Liver (tissue), 9 donors: ENCODE measurements around the gene INHBC. TPM values are rescaled to one million over a fixed set of nuclear protein-coding genes. Genes with fewer than 3 reads are reported as not detected.

ENCODE experiments used
- DNase-seq: peaks from one replicate; pipeline ENCODE4 v3.0.0-alpha.2; 2017; ENCODE audit warnings: low spot score
- H3K27ac ChIP-seq, 2 donors: one replicate each; pipeline ENCODE4 v1.7.0; 2013; ENCODE audit warnings: inconsistent platforms in 2 of 2, low read length in 2 of 2, control low read depth in 1 of 2, low read depth in 1 of 2, mild to moderate bottlenecking in 1 of 2
- H3K27me3 ChIP-seq, 4 donors: one replicate each; pipeline versions ENCODE4 v1.6.1 to v1.7.0; 2013; ENCODE audit warnings: low read length in 3 of 4, inconsistent platforms in 1 of 4, mild to moderate bottlenecking in 1 of 4, moderate library complexity in 1 of 4; ENCODE audit not compliant: control insufficient read depth in 4 of 4, insufficient read depth in 4 of 4
- H3K36me3 ChIP-seq, 4 donors: one replicate each; pipeline versions ENCODE4 v1.6.1 to v1.7.0; 2013; ENCODE audit warnings: low read length in 3 of 4, mild to moderate bottlenecking in 3 of 4, low read depth in 1 of 4, moderate library complexity in 1 of 4; ENCODE audit not compliant: control insufficient read depth in 4 of 4, insufficient read depth in 3 of 4
- H3K4me1 ChIP-seq, 4 donors: one replicate each; pipeline versions ENCODE4 v1.6.1 to v1.7.0; 2013; ENCODE audit warnings: low read length in 3 of 4, mild to moderate bottlenecking in 3 of 4, moderate library complexity in 1 of 4; ENCODE audit not compliant: control insufficient read depth in 4 of 4, insufficient read depth in 4 of 4
- H3K4me3 ChIP-seq, 3 donors: one replicate each; pipeline versions ENCODE4 v1.6.1 to v1.7.0; 2013; ENCODE audit warnings: low read length in 3 of 3, control low read depth in 1 of 3, low read depth in 1 of 3, mild to moderate bottlenecking in 1 of 3
- H3K9ac ChIP-seq, 2 donors: one replicate each; pipeline ENCODE4 v1.7.0; 2013; ENCODE audit warnings: low read length in 2 of 2, mild to moderate bottlenecking in 2 of 2, moderate library complexity in 2 of 2, control low read depth in 1 of 2, low read depth in 1 of 2
- H3K9me3 ChIP-seq, 4 donors: one replicate each; pipeline versions ENCODE4 v1.6.1 to v1.7.0; 2013; ENCODE audit warnings: low read length in 3 of 4; ENCODE audit not compliant: control insufficient read depth in 4 of 4
- ATF3 ChIP-seq: IDR thresholded peaks from 2 replicates; pipeline ENCODE4 v1.6.1; 2016; ENCODE audit warnings: antibody characterized with exemption
- CTCF ChIP-seq: fragments of 150-350 bp; IDR thresholded peaks from 2 replicates; pipeline ENCODE4 v1.5.1; 2017; ENCODE audit warnings: improper control_type of control experiment, low read depth, low read length; ENCODE audit not compliant: missing input control
- EGR1 ChIP-seq, 2 donors: IDR thresholded peaks; 2 replicates each; pipeline ENCODE4 v1.6.1; 2016 to 2018; ENCODE audit warnings: antibody characterized with exemption in 2 of 2, low read depth in 2 of 2
- FOXA1 ChIP-seq: IDR thresholded peaks from 2 replicates; pipeline ENCODE4 v1.6.1; 2016; ENCODE audit warnings: antibody characterized with exemption
- FOXA2 ChIP-seq: IDR thresholded peaks from 2 replicates; pipeline ENCODE4 v1.6.1; 2016; ENCODE audit warnings: antibody characterized with exemption
- GABPA ChIP-seq, 2 donors: IDR thresholded peaks in 1 of 2; conservative IDR thresholded peaks in 1 of 2; 2 replicates each; pipeline ENCODE4 v1.6.1; 2016; ENCODE audit warnings: antibody characterized with exemption in 2 of 2, mild to moderate bottlenecking in 1 of 2, moderate library complexity in 1 of 2
- HNF4A ChIP-seq, 2 donors: conservative IDR thresholded peaks; 2 replicates each; pipeline ENCODE4 v1.6.1; 2016; ENCODE audit warnings: antibody characterized with exemption in 2 of 2, mild to moderate bottlenecking in 2 of 2
- HNF4G ChIP-seq: IDR thresholded peaks from 2 replicates; pipeline ENCODE4 v1.6.1; 2016; ENCODE audit warnings: antibody characterized with exemption
- JUND ChIP-seq, 2 donors: IDR thresholded peaks; 2 replicates each; pipeline ENCODE4 v1.6.1; 2016; ENCODE audit warnings: antibody characterized with exemption in 2 of 2
- MAX ChIP-seq: IDR thresholded peaks from 2 replicates; pipeline ENCODE4 v1.6.1; 2016; ENCODE audit warnings: antibody characterized with exemption
- NR2F2 ChIP-seq: IDR thresholded peaks from 2 replicates; pipeline ENCODE4 v1.6.1; 2016; ENCODE audit warnings: antibody characterized with exemption
- RAD21 ChIP-seq, 2 donors: IDR thresholded peaks; 2 replicates each; pipeline ENCODE4 v1.6.1; 2016; ENCODE audit warnings: antibody characterized with exemption in 2 of 2, mild to moderate bottlenecking in 2 of 2
- REST ChIP-seq: IDR thresholded peaks from 2 replicates; pipeline ENCODE4 v1.6.1; 2016; ENCODE audit warnings: antibody characterized with exemption, mild to moderate bottlenecking
- RXRA ChIP-seq, 2 donors: IDR thresholded peaks; 2 replicates each; pipeline ENCODE4 v1.6.1; 2017 to 2018; ENCODE audit warnings: antibody characterized with exemption in 2 of 2, mild to moderate bottlenecking in 1 of 2
- SP1 ChIP-seq: IDR thresholded peaks from 2 replicates; pipeline ENCODE4 v1.6.1; 2018; ENCODE audit warnings: antibody characterized with exemption, mild to moderate bottlenecking
- TAF1 ChIP-seq: conservative IDR thresholded peaks from 2 replicates; pipeline ENCODE4 v1.6.1; 2016; ENCODE audit warnings: antibody characterized with exemption, mild to moderate bottlenecking
- YY1 ChIP-seq: IDR thresholded peaks from 2 replicates; pipeline ENCODE4 v1.6.1; 2016; ENCODE audit warnings: antibody characterized with exemption, mild to moderate bottlenecking
- ZBTB33 ChIP-seq: IDR thresholded peaks from 2 replicates; pipeline ENCODE4 v1.6.1; 2016; ENCODE audit warnings: antibody characterized with exemption
- WGBS: extraction: QIAGEN DNeasy Blood & Tissue Kit; methylation state at CpG from one replicate; pipeline ENCODE4 v1.1.7; 2013; 5-methylcytosine and 5-hydroxymethylcytosine counted together
- polyA plus RNA-seq, 2 donors: library from polyadenylated mRNA; stranded (reverse) in 1 of 2; unstranded in 1 of 2; fragments of 200-250 nt in 1 of 2; fragments of >200 nt in 1 of 2; fragmentation: Nextera tagmentation in 1 of 2; extraction: Ambion mirVana in 1 of 2; gene quantifications; one replicate each; pipeline versions ENCODE4 v1.2.1 to v1.2.3, GENCODE V29; 2013 to 2015
- total RNA-seq, 2 donors: library from RNA; depleted of rRNA; stranded (reverse); fragments of >200 nt; gene quantifications; one replicate each; pipeline ENCODE4 v1.2.3, GENCODE V29; 2014
- donor health status: healthy.
- donor health status: healthy.
- donor health status: healthy.
- donor health status: healthy.
- donor health status: healthy.

The INHBC gene
- total and polyA plus RNA-seq, 4 donors = 2.8 to 134 (median 86.7) TPM

GRCh38 chr12:57456737-57457490, 22.3 kb downstream of the INHBC start:
- peak overlapping the region; percentile 94 to 96 for H3K27ac ChIP-seq
- TF ChIP-seq MAX (no peak), RXRA (IDR thresholded peaks at IDR 0.05) (no peak), CTCF (no peak), RAD21 (IDR thresholded peaks at IDR 0.05) (no peak)
- H3K27me3 ChIP-seq = no peaks in the 10 kb centered on the region
- no peaks in the 10 kb centered on the region for H3K9me3 ChIP-seq
- DNase-seq = no peak
- H3K36me3 ChIP-seq = no peaks in the 10 kb centered on the region
- H3K4me1 ChIP-seq = peaks cover 16 to 51% (median 28%) of the 10 kb centered on the region in 4 donors
- H3K9ac ChIP-seq = peak overlapping the region; percentile 84 to 96
- H3K4me3 ChIP-seq = peak overlapping the region; percentile 67 to 92 (median 77)
- WGBS = 56% methylated on average over 6 of the region's 6 CpGs

- H3K27me3 ChIP-seq = no peaks in the 10 kb centered on the region
- peaks cover 9 to 41% (median 24%) of the 10 kb centered on the region in 4 donors for H3K4me1 ChIP-seq
- H3K27ac ChIP-seq = peak overlapping the region; percentile 94 to 96
- TF ChIP-seq RXRA (IDR thresholded peaks at IDR 0.05) (peak; percentile 35 to 46), GABPA (IDR thresholded peaks at IDR 0.05 in 1 of 2, conservative IDR thresholded peaks at IDR 0.05 in 1 of 2) (peak in 1 of 2 donors; percentile 68), RAD21 (IDR thresholded peaks at IDR 0.05) (no peak), CTCF (no peak), FOXA2 (no peak), ATF3 (no peak), EGR1 (IDR thresholded peaks at IDR 0.05; ENCODE audit: low read depth in 2 of 2) (no peak), HNF4G (no peak), FOXA1 (peak; percentile 42), HNF4A (conservative IDR thresholded peaks at IDR 0.05) (peak; percentile 28 to 54), YY1 (peak; percentile 47), ZBTB33 (no peak), SP1 (no peak), REST (peak; percentile 59), JUND (IDR thresholded peaks at IDR 0.05) (peak in 1 of 2 donors; percentile 5), NR2F2 (peak; percentile 64), TAF1 (peak; percentile 66), MAX (peak; percentile 27)
- 14% methylated on average over 3 of the region's 3 CpGs for WGBS
- peak overlapping the region; percentile 45 to 67 (median 45) for H3K4me3 ChIP-seq
- peak overlapping the region; percentile 72 to 87 for H3K9ac ChIP-seq
- H3K36me3 ChIP-seq = no peaks in the 10 kb centered on the region
- no peak for DNase-seq
- no peaks in the 10 kb centered on the region for H3K9me3 ChIP-seq
Observed at GRCh38 chr12:57458665-57459054, 24.1 kb downstream of the INHBC start.
